Measurements from ENCODE around the gene CNTNAP2. TPM values are rescaled to one million over a fixed set of nuclear protein-coding genes. Genes with fewer than 3 reads are reported as not detected.

The CNTNAP2 gene
- total RNA-seq, 2 experiments from 2014 or later = 0.28 TPM; not detected in 1

GRCh38 chr7:147636553-147636952, 1520.0 kb downstream of the CNTNAP2 start:
- no peaks in the 10 kb centered on the region for H3K4me1 ChIP-seq (ENCODE audit: insufficient read depth, low read length, poor library complexity, severe bottlenecking)
- no peaks in the 10 kb centered on the region for H3K79me2 ChIP-seq (ENCODE audit: insufficient read depth, low read depth, low read length)
- no peaks in the 10 kb centered on the region for H3K36me3 ChIP-seq (ENCODE audit: insufficient read depth, low read length)
- H3K4me2 ChIP-seq (ENCODE audit: low read length) = no peak overlapping the region
- H3K9me2 ChIP-seq (ENCODE audit: insufficient read depth, low read length) = no peaks in the 10 kb centered on the region
- no peak for DNase-seq (ENCODE audit: low spot score)
- intact Hi-C loops (cut with micrococcal nuclease; ENCODE audit: unreplicated experiment) = no loop called here
- H2AFZ ChIP-seq (ENCODE audit: low read length) = no peak overlapping the region
- H3K9me3 ChIP-seq (ENCODE audit: low read length) = no peaks in the 10 kb centered on the region
- no peak overlapping the region for H3K27ac ChIP-seq (ENCODE audit: low read depth, low read length, poor library complexity, severe bottlenecking)
- no peaks in the 10 kb centered on the region for H4K20me1 ChIP-seq (ENCODE audit: insufficient read depth, low read length)
- POLR2A ChIA-PET = no interaction called here
- CTCF ChIA-PET (ENCODE audit: unreplicated experiment) = no interaction called here
- no TSS peak for BruUV-seq (replicated peaks)
- no peak for TF ChIP-seq EZH2phosphoT487 (IDR thresholded peaks at IDR 0.05; ENCODE audit: borderline replicate concordance, low read depth, low read length)
- TF ChIP-seq CTCF (conservative IDR thresholded peaks at IDR 0.05; ENCODE audit: low read length) = no peak
- no peak overlapping the region for H3K4me3 ChIP-seq (ENCODE audit: low read depth, low read length, poor library complexity, severe bottlenecking)

GRCh38 chr7:147638566-147638965, 1522.0 kb downstream of the CNTNAP2 start:
- Histone ChIP-seq H3K9me2 (ENCODE audit: insufficient read depth, low read length) (no peaks in the 10 kb centered on the region), H3K4me1 (ENCODE audit: insufficient read depth, low read length, poor library complexity, severe bottlenecking) (no peaks in the 10 kb centered on the region), H3K4me3 (ENCODE audit: low read depth, low read length, poor library complexity, severe bottlenecking) (no peak overlapping the region), H3K27ac (ENCODE audit: low read depth, low read length, poor library complexity, severe bottlenecking) (no peak overlapping the region), H3K79me2 (ENCODE audit: insufficient read depth, low read depth, low read length) (no peaks in the 10 kb centered on the region), H3K36me3 (ENCODE audit: insufficient read depth, low read length) (no peaks in the 10 kb centered on the region), H3K9me3 (ENCODE audit: low read length) (no peaks in the 10 kb centered on the region), H3K4me2 (ENCODE audit: low read length) (no peak overlapping the region), H2AFZ (ENCODE audit: low read length) (no peak overlapping the region), H4K20me1 (ENCODE audit: insufficient read depth, low read length) (no peaks in the 10 kb centered on the region)
- intact Hi-C loops (cut with micrococcal nuclease; ENCODE audit: unreplicated experiment) = no loop called here
- no peak for DNase-seq (ENCODE audit: low spot score)
- POLR2A ChIA-PET = no interaction called here
- CTCF ChIA-PET (ENCODE audit: unreplicated experiment) = no interaction called here
- no TSS peak for BruUV-seq (replicated peaks)
- no peak for TF ChIP-seq EZH2phosphoT487 (IDR thresholded peaks at IDR 0.05; ENCODE audit: borderline replicate concordance, low read depth, low read length)
- no peak for TF ChIP-seq CTCF (conservative IDR thresholded peaks at IDR 0.05; ENCODE audit: low read length)

GRCh38 chr7:147639037-147639436, 1522.4 kb downstream of the CNTNAP2 start:
- DNase-seq (ENCODE audit: low spot score) = no peak
- intact Hi-C loops (cut with micrococcal nuclease; ENCODE audit: unreplicated experiment) = no loop called here
- H3K4me3 ChIP-seq (ENCODE audit: low read depth, low read length, poor library complexity, severe bottlenecking) = no peak overlapping the region
- H2AFZ ChIP-seq (ENCODE audit: low read length) = no peak overlapping the region
- ChIA-PET POLR2A (no interaction called here), CTCF (ENCODE audit: unreplicated experiment) (no interaction called here)
- H3K27ac ChIP-seq (ENCODE audit: low read depth, low read length, poor library complexity, severe bottlenecking) = no peak overlapping the region
- BruUV-seq (replicated peaks) = no TSS peak
- no peak overlapping the region for H3K4me2 ChIP-seq (ENCODE audit: low read length)
- H4K20me1 ChIP-seq (ENCODE audit: insufficient read depth, low read length) = no peaks in the 10 kb centered on the region
- no peaks in the 10 kb centered on the region for H3K9me3 ChIP-seq (ENCODE audit: low read length)
- H3K36me3 ChIP-seq (ENCODE audit: insufficient read depth, low read length) = no peaks in the 10 kb centered on the region
- no peaks in the 10 kb centered on the region for H3K9me2 ChIP-seq (ENCODE audit: insufficient read depth, low read length)
- no peaks in the 10 kb centered on the region for H3K4me1 ChIP-seq (ENCODE audit: insufficient read depth, low read length, poor library complexity, severe bottlenecking)
- TF ChIP-seq EZH2phosphoT487 (IDR thresholded peaks at IDR 0.05; ENCODE audit: borderline replicate concordance, low read depth, low read length) = no peak
- no peak for TF ChIP-seq CTCF (conservative IDR thresholded peaks at IDR 0.05; ENCODE audit: low read length)
- no peaks in the 10 kb centered on the region for H3K79me2 ChIP-seq (ENCODE audit: insufficient read depth, low read depth, low read length)
